Measurements from ENCODE around the gene MAGI3.
"Not testable (repeated sequence)": the region's sequence is repeated elsewhere in the genome, so short reads cannot be mapped to it uniquely, and the experiment has no call there.

The MAGI3 gene

DNA sequence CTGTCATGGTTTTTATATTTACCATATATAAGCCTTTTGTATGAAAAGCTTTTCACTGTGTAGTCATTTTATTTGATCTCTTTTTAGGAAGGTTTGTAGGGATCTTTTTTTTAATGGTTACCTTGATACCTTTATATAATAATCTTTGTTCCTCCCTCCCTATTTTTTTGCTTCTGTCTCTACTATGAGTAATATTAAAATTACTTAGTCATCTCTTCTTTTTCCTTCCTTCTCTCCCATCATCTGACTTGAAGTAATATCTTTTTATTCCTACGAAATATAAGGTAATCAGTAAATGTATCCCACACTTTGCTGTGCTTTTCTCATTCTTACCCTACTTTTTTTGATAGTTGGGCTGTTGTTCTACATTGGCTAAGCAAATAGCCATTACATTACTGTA is 161.4 kb downstream of the MAGI3 start:
- no peak overlapping the region for H3K9ac ChIP-seq (ENCODE audit: low read depth in 1 of 2, low read length in 2 of 2)
- no peaks in the 10 kb centered on the region for H3K4me1 ChIP-seq (ENCODE audit: control insufficient read depth in 2 of 2, insufficient read depth in 2 of 2, low read length in 2 of 2)
- H3K9me3 ChIP-seq (ENCODE audit: control insufficient read depth in 2 of 2, low read length in 2 of 2) = no peaks in the 10 kb centered on the region
- peaks cover 0 to 3% of the 10 kb centered on the region in 2 donors for H3K36me3 ChIP-seq (ENCODE audit: control insufficient read depth in 2 of 2, insufficient read depth in 2 of 2, low read length in 2 of 2)
- H3K27me3 ChIP-seq (ENCODE audit: control insufficient read depth in 2 of 2, insufficient read depth in 2 of 2, low read length in 2 of 2) = no peaks in the 10 kb centered on the region
- no peak overlapping the region for H3K4me3 ChIP-seq (ENCODE audit: low read length in 2 of 2)
- H3K27ac ChIP-seq (ENCODE audit: low read depth in 2 of 2, low read length in 2 of 2) = no peak overlapping the region

DNA sequence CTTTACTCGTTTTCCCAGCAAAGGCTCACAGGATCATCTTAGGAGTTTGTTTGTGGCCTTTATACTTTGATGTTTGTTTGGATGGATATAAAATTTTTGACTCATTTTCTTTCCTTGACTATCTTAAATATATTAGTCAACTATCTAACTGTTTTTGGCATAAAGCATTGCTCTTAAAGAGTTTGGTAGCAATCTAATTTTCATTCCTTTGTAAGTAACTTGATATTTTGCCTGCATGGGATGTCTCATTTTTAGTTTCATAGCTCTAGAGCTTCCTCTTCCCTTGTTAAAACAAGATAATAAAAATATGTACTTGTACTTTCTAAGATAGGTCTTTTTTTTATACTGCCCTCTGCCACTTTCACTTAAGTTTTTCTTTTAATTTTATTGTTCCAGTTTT is 161.9 kb downstream of the MAGI3 start:
- no peaks in the 10 kb centered on the region for H3K4me1 ChIP-seq (ENCODE audit: control insufficient read depth in 2 of 2, insufficient read depth in 2 of 2, low read length in 2 of 2)

DNA sequence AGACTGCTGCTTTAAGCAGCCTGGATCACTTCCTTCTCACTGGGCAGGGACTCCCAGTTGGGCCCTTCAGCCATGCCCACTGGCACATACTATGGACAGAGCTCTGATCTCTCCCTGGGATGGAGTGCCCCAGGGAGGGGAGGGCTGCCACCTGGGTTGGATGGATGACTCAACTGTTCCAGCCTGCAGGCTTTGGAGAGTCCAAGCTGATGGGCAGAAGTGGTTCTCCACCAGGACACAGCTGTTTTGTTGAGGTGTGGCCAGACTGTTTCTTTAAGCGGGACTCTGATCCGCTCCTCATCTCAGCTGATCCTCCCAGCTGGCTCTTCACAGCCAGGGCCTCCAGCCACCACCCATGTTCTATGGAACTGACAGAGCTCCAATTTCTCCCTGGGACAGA is 166.9 kb downstream of the MAGI3 start:
- H3K4me3 ChIP-seq (ENCODE audit: low read length in 2 of 2) = no peak overlapping the region
- H3K27ac ChIP-seq (ENCODE audit: low read depth in 2 of 2, low read length in 2 of 2) = no peak overlapping the region
- H3K27me3 ChIP-seq (ENCODE audit: control insufficient read depth in 2 of 2, insufficient read depth in 2 of 2, low read length in 2 of 2) = no peaks in the 10 kb centered on the region
- peaks cover 3 to 9% of the 10 kb centered on the region in 2 donors for H3K36me3 ChIP-seq (ENCODE audit: control insufficient read depth in 2 of 2, insufficient read depth in 2 of 2, low read length in 2 of 2)
- no peak overlapping the region for H3K9ac ChIP-seq (ENCODE audit: low read depth in 1 of 2, low read length in 2 of 2)
- H3K4me1 ChIP-seq (ENCODE audit: control insufficient read depth in 2 of 2, insufficient read depth in 2 of 2, low read length in 2 of 2) = no peaks in the 10 kb centered on the region
- H3K9me3 ChIP-seq (ENCODE audit: control insufficient read depth in 2 of 2, low read length in 2 of 2) = no peaks in the 10 kb centered on the region

More for the DNA sequence above, 161.9 kb downstream of the MAGI3 start:
- H3K36me3 ChIP-seq (ENCODE audit: control insufficient read depth in 2 of 2, insufficient read depth in 2 of 2, low read length in 2 of 2) = peaks cover 3 to 4% of the 10 kb centered on the region in 2 donors
- no peaks in the 10 kb centered on the region for H3K27me3 ChIP-seq (ENCODE audit: control insufficient read depth in 2 of 2, insufficient read depth in 2 of 2, low read length in 2 of 2)
- H3K27ac ChIP-seq (ENCODE audit: low read depth in 2 of 2, low read length in 2 of 2) = no peak overlapping the region
- H3K9ac ChIP-seq (ENCODE audit: low read depth in 1 of 2, low read length in 2 of 2) = no peak overlapping the region
- H3K9me3 ChIP-seq (ENCODE audit: control insufficient read depth in 2 of 2, low read length in 2 of 2) = no peaks in the 10 kb centered on the region
- H3K4me3 ChIP-seq (ENCODE audit: low read length in 2 of 2) = no peak overlapping the region

DNA sequence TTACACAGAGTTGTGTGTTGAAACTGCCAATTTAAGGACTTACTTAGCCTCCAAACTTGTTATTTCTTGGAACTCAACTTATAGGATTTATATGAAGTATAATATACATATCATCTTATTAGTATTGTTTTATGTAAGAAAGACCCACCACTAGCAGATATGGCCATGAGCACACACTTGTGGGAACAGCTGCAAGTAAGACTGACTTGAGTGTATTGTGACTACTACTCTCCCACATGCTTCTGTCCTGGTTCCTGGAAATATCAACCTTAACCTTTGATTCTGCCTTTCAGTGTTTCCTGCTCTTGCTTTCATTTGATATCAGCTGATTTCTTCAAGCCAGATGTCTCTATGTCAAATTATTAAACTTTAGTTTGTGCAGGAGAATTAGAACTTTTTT is 175.3 kb downstream of the MAGI3 start:
- no peaks in the 10 kb centered on the region for H3K27me3 ChIP-seq (ENCODE audit: control insufficient read depth in 2 of 2, insufficient read depth in 2 of 2, low read length in 2 of 2)
- no peaks in the 10 kb centered on the region for H3K36me3 ChIP-seq (ENCODE audit: control insufficient read depth in 2 of 2, insufficient read depth in 2 of 2, low read length in 2 of 2)
- no peak overlapping the region for H3K4me3 ChIP-seq (ENCODE audit: low read length in 2 of 2)
- H3K9ac ChIP-seq (ENCODE audit: low read depth in 1 of 2, low read length in 2 of 2) = no peak overlapping the region
- peaks cover 4 to 7% of the 10 kb centered on the region in 2 donors for H3K9me3 ChIP-seq (ENCODE audit: control insufficient read depth in 2 of 2, low read length in 2 of 2)
- H3K4me1 ChIP-seq (ENCODE audit: control insufficient read depth in 2 of 2, insufficient read depth in 2 of 2, low read length in 2 of 2) = no peaks in the 10 kb centered on the region
- H3K27ac ChIP-seq (ENCODE audit: low read depth in 2 of 2, low read length in 2 of 2) = no peak overlapping the region

DNA sequence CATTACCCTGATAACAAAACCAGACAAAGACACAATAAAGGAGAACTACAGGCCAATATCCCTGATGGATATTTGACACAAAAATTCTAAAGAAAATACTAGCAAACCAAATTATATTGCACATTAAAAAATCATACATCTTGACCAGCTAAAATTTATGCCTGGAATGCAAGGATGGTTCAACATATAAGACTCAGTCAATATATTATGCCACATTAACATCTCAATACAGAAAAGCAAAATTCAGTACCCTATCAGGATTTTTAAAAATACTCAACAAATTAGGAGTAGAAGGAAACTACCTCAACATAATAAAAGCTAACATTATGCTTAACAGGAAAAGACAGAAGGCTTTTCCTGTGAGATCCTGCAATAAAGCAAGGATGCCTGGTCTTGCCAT is 177.1 kb downstream of the MAGI3 start:
- Histone ChIP-seq H3K27me3 (ENCODE audit: control insufficient read depth in 2 of 2, insufficient read depth in 2 of 2, low read length in 2 of 2) (no peaks in the 10 kb centered on the region), H3K36me3 (ENCODE audit: control insufficient read depth in 2 of 2, insufficient read depth in 2 of 2, low read length in 2 of 2) (no peaks in the 10 kb centered on the region), H3K4me3 (ENCODE audit: low read length in 2 of 2) (no peak overlapping the region), H3K9ac (ENCODE audit: low read depth in 1 of 2, low read length in 2 of 2) (no peak overlapping the region), H3K9me3 (ENCODE audit: control insufficient read depth in 2 of 2, low read length in 2 of 2) (peaks cover 4 to 7% of the 10 kb centered on the region in 2 donors), H3K27ac (ENCODE audit: low read depth in 2 of 2, low read length in 2 of 2) (no peak overlapping the region), H3K4me1 (ENCODE audit: control insufficient read depth in 2 of 2, insufficient read depth in 2 of 2, low read length in 2 of 2) (no peaks in the 10 kb centered on the region)

DNA sequence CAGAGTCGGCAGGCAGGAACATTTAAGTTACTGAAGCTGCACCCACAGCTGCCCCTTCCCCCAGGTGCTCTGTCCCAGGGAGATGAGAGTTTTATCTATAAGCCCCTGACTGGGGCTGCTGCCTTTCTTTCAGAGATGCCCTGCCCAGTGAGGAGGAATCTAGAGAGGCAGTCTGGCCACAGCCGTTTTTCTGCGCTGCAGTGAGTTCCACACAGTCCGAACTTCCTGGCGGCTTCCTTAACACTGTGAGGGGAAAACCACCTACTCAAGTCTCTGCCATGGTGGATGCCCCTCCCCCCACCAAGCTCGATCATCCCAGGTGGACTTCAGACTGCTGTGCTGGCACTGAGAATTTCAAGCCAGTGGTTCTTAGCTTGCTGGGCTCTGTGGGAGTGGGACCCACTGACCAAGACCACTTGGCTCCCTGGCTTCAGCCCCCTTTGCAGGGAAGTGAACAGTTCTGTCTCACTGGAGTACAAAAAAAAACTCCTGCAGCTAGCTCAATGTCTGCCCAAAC is 185.5 kb downstream of the MAGI3 start:
- H3K9ac ChIP-seq (ENCODE audit: low read depth in 1 of 2, low read length in 2 of 2); H3K27ac ChIP-seq (ENCODE audit: low read depth in 2 of 2, low read length in 2 of 2); H3K36me3 ChIP-seq (ENCODE audit: control insufficient read depth in 2 of 2, insufficient read depth in 2 of 2, low read length in 2 of 2): not testable (repeated sequence)

DNA sequence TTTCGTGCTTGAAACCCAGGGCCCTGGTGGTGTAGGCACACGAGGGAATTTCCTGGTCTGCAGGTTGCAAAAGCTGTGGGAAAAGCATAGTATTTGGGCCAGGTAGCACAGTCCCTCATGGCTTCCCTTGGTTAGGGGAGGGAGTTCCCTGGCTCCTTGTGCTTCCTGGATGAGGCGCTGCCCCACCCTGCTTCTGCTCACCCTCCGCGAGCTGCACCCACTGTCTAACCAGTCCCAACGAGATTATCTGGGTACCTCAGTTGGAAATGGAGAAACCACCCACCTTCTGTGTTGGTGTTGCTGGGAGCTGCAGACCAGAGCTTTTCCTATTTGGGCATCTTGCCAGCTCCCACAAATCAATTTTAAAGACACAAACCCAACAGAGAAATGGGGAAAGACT is 186.0 kb downstream of the MAGI3 start:
- Histone ChIP-seq H3K9me3 (ENCODE audit: control insufficient read depth in 2 of 2, low read length in 2 of 2) (no peaks in the 10 kb centered on the region), H3K4me3 (ENCODE audit: low read length in 2 of 2) (no peak overlapping the region), H3K9ac (ENCODE audit: low read depth in 1 of 2, low read length in 2 of 2) (no peak overlapping the region), H3K27ac (ENCODE audit: low read depth in 2 of 2, low read length in 2 of 2) (no peak overlapping the region), H3K27me3 (ENCODE audit: control insufficient read depth in 2 of 2, insufficient read depth in 2 of 2, low read length in 2 of 2) (no peaks in the 10 kb centered on the region), H3K36me3 (ENCODE audit: control insufficient read depth in 2 of 2, insufficient read depth in 2 of 2, low read length in 2 of 2) (peaks cover under 1 to 3% of the 10 kb centered on the region in 2 donors), H3K4me1 (ENCODE audit: control insufficient read depth in 2 of 2, insufficient read depth in 2 of 2, low read length in 2 of 2) (no peaks in the 10 kb centered on the region)

More for the DNA sequence above, 185.5 kb downstream of the MAGI3 start:
- not testable (repeated sequence) for H3K4me3 ChIP-seq (ENCODE audit: low read length in 2 of 2); H3K4me1 ChIP-seq (ENCODE audit: control insufficient read depth in 2 of 2, insufficient read depth in 2 of 2, low read length in 2 of 2); H3K9me3 ChIP-seq (ENCODE audit: control insufficient read depth in 2 of 2, low read length in 2 of 2); H3K27me3 ChIP-seq (ENCODE audit: control insufficient read depth in 2 of 2, insufficient read depth in 2 of 2, low read length in 2 of 2)

DNA sequence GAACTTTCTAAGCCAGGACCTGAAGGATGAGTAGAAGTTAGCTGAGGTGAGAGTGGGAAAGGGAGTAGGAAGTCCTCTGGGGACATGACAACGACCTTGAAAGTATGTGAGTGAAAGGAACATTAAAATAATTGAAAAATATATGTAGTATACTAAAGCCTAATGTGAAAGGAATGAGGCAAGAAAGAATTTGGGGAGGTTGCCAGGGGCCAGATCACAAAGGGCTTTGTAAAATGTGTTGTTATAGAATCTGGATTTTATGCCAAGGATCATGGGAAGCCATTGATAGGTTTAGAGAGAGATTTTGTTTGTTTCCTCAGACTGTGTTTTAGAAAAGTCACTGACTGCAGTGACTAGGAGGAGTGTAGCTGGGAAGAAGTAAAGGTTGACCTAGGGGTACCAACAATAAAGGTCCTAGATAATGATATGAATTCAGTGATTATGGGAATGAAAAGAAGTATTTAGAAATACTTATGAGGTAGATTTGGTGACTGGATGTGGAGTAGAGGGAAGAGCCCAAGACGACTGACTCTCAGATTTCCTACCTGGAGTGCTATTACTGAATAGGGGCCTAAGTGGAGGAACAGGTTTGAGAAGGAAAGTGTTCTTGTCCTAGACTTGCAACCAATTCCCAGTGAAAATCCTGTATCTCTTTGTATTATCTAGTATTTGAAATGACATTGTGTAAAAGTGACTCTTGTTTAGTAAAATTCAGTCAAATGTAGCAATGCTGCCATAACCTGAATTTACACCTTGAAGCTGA is 189.1 kb downstream of the MAGI3 start:
- Histone ChIP-seq H3K9me3 (ENCODE audit: control insufficient read depth in 2 of 2, low read length in 2 of 2) (no peaks in the 10 kb centered on the region), H3K27me3 (ENCODE audit: control insufficient read depth in 2 of 2, insufficient read depth in 2 of 2, low read length in 2 of 2) (no peaks in the 10 kb centered on the region), H3K36me3 (ENCODE audit: control insufficient read depth in 2 of 2, insufficient read depth in 2 of 2, low read length in 2 of 2) (peaks cover 3 to 6% of the 10 kb centered on the region in 2 donors), H3K9ac (ENCODE audit: low read depth in 1 of 2, low read length in 2 of 2) (no peak overlapping the region), H3K4me3 (ENCODE audit: low read length in 2 of 2) (no peak overlapping the region), H3K27ac (ENCODE audit: low read depth in 2 of 2, low read length in 2 of 2) (no peak overlapping the region), H3K4me1 (ENCODE audit: control insufficient read depth in 2 of 2, insufficient read depth in 2 of 2, low read length in 2 of 2) (no peaks in the 10 kb centered on the region)

DNA sequence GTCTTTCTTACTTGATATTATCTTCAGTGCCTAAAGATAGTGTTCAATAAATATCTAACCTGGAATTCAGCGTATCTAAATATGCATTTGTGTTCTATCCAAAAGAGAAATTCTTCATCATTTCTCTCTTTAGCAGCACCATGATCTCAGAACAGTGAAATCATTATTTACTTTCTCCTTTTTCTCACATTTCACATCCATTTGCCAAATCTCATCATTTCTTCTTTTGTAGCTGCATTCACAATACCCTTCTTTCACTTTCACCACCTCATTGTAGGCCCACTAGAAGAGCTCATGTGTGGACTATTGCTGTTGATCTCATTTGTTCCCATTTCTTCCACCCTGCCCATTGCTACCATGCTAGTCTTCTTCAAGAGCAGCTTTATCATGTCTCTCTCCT is 191.0 kb downstream of the MAGI3 start:
- H3K27me3 ChIP-seq (ENCODE audit: control insufficient read depth in 2 of 2, insufficient read depth in 2 of 2, low read length in 2 of 2) = no peaks in the 10 kb centered on the region
- H3K9me3 ChIP-seq (ENCODE audit: control insufficient read depth in 2 of 2, low read length in 2 of 2) = no peaks in the 10 kb centered on the region
- H3K27ac ChIP-seq (ENCODE audit: low read depth in 2 of 2, low read length in 2 of 2) = no peak overlapping the region
- no peaks in the 10 kb centered on the region for H3K4me1 ChIP-seq (ENCODE audit: control insufficient read depth in 2 of 2, insufficient read depth in 2 of 2, low read length in 2 of 2)
- H3K36me3 ChIP-seq (ENCODE audit: control insufficient read depth in 2 of 2, insufficient read depth in 2 of 2, low read length in 2 of 2) = peaks cover 5 to 8% of the 10 kb centered on the region in 2 donors
- H3K4me3 ChIP-seq (ENCODE audit: low read length in 2 of 2) = no peak overlapping the region
- H3K9ac ChIP-seq (ENCODE audit: low read depth in 1 of 2, low read length in 2 of 2) = no peak overlapping the region

DNA sequence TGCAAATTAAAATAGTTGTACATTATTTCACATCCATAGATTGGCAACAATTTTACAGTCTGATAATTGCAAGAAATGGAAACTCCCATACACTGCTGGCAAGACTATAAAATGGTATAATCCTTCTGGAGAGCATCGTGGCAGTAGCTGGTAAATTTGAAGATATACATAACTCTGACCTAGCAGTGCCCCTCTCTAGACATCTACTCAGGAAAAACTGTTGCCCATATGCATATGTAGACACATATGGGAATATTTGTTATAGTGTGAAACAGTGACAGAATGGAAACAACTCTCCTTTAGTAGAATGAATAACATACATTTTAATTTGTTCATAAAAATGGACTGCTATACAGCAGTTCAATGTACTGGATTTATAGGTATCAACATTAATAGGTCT is 191.8 kb downstream of the MAGI3 start:
- Histone ChIP-seq H3K27me3 (ENCODE audit: control insufficient read depth in 2 of 2, insufficient read depth in 2 of 2, low read length in 2 of 2) (no peaks in the 10 kb centered on the region), H3K4me1 (ENCODE audit: control insufficient read depth in 2 of 2, insufficient read depth in 2 of 2, low read length in 2 of 2) (no peaks in the 10 kb centered on the region), H3K9me3 (ENCODE audit: control insufficient read depth in 2 of 2, low read length in 2 of 2) (no peaks in the 10 kb centered on the region), H3K27ac (ENCODE audit: low read depth in 2 of 2, low read length in 2 of 2) (no peak overlapping the region), H3K9ac (ENCODE audit: low read depth in 1 of 2, low read length in 2 of 2) (no peak overlapping the region), H3K4me3 (ENCODE audit: low read length in 2 of 2) (no peak overlapping the region), H3K36me3 (ENCODE audit: control insufficient read depth in 2 of 2, insufficient read depth in 2 of 2, low read length in 2 of 2) (peaks cover 5 to 8% of the 10 kb centered on the region in 2 donors)

Data from mucosa of rectum (tissue), 2 donors.